Daoy (cell line): ENCODE measurements around the gene BMP15. TPM values are rescaled to one million over a fixed set of nuclear protein-coding genes. Genes with fewer than 3 reads are reported as not detected.

Experiments
- total RNA-seq: library from RNA; depleted of rRNA; stranded (reverse); fragments of >200 nt; shearing (Covaris generic); gene quantifications from 2 replicates; pipeline ENCODE4 v1.2.3, GENCODE V29; 2014; rRNA removed

Gene BMP15
- total RNA-seq, 1 experiment from 2014 or later, result not detected

Other genes starting within 250 kb of the BMP15 start
- gene SHROOM4, start 96.5 kb upstream of the BMP15 start, total RNA-seq, result 0.92 and 1.4 TPM in 2 replicates